Measurements from ENCODE around the gene FBRSL1. TPM values are rescaled to one million over a fixed set of nuclear protein-coding genes. Genes with fewer than 3 reads are reported as not detected.
A peak's percentile ranks its signal among the peaks of the same experiment; 100 is the strongest.

The FBRSL1 gene
- total RNA-seq, 1 donor from 2014 or later = 75.8 TPM

DNA sequence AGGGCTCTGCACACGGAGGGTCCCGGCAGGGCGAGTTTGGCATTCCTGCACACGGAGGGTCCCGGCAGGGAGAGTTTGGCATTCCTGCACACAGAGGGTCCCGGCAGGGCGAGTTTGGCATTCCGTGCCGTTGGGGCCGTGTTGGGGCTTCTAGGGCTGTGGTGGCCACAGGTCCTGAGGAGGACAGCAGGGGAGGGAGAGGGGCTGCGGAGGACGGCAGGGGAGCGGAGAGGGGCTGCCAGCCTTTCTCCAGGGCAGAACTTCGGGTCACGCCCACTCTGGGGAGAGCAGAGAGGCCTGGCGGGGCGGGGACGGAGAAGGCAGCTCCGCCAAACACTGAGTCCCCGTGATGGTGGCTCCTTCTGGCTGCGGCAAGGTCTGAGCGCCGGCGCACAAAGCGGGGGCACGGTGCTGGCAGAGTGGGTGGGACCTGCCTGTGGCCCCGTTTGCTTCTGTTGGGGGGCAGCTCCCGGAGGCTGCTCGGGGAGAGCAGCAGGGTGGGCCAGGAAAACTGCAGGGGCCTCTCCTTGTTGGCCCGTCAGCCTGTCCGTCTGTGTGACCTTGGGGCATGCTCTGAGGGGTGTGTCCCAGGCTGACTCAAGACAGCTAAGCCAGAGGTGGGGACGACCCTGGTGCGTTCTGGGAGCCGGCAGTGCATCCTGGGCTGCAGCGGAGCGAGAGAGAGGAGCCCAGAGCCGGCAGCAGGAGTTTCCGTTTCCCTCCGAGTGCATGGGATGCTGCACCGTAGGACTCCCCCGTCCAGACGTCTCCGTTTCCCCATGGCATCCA is 60.3 kb downstream of the FBRSL1 start:
- no peak for DNase-seq (ENCODE audit: low spot score)
- Mint-ChIP-seq H3K4me3 (no peak overlapping the region), H3K27ac (no peak overlapping the region), H3K27me3 (ENCODE audit: insufficient read depth) (no peaks in the 10 kb centered on the region), H3K9me3 (no peaks in the 10 kb centered on the region), H3K36me3 (ENCODE audit: low read depth) (no peaks in the 10 kb centered on the region), H3K4me1 (ENCODE audit: low read depth) (no peaks in the 10 kb centered on the region)
- intact Hi-C loops (cut with micrococcal nuclease) = no loop called here

- no peaks in the 10 kb centered on the region for H3K9me3 Mint-ChIP-seq
- H3K27me3 Mint-ChIP-seq (ENCODE audit: insufficient read depth) = no peaks in the 10 kb centered on the region
- no peak overlapping the region for H3K4me3 Mint-ChIP-seq
- intact Hi-C loops (cut with micrococcal nuclease) = no loop called here
- no peaks in the 10 kb centered on the region for H3K36me3 Mint-ChIP-seq (ENCODE audit: low read depth)
- no peak overlapping the region for H3K27ac Mint-ChIP-seq
- DNase-seq (ENCODE audit: low spot score) = no peak
- no peaks in the 10 kb centered on the region for H3K4me1 Mint-ChIP-seq (ENCODE audit: low read depth)
These were observed 61.1 kb downstream of the FBRSL1 start for GRCh38 chr12:132550830-132551640.

DNA sequence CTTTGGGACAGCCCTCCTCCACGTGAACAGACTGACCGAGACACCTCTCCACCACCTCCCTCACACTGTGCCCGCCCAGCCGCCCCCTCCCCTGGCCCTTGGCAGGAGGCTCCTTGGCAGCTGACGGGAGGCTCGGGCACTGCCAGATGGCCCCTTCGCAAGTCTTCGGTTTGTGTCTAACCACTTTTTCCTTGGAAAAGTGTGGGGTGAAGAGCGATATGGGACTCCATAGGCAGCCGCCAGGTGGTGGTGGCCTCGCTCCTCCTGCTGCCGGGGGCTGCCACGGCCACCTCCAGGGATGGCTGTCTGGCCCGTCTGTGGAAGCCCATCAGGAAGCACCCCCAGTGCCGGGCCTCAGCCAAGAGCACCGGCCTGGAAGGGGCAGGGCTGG is 61.7 kb downstream of the FBRSL1 start:
- no peaks in the 10 kb centered on the region for H3K4me1 Mint-ChIP-seq (ENCODE audit: low read depth)
- H3K27me3 Mint-ChIP-seq (ENCODE audit: insufficient read depth) = no peaks in the 10 kb centered on the region
- intact Hi-C loops (cut with micrococcal nuclease) = no loop called here
- no peak overlapping the region for H3K4me3 Mint-ChIP-seq
- no peak overlapping the region for H3K27ac Mint-ChIP-seq
- no peaks in the 10 kb centered on the region for H3K36me3 Mint-ChIP-seq (ENCODE audit: low read depth)
- DNase-seq (ENCODE audit: low spot score) = no peak
- H3K9me3 Mint-ChIP-seq = no peaks in the 10 kb centered on the region

DNA sequence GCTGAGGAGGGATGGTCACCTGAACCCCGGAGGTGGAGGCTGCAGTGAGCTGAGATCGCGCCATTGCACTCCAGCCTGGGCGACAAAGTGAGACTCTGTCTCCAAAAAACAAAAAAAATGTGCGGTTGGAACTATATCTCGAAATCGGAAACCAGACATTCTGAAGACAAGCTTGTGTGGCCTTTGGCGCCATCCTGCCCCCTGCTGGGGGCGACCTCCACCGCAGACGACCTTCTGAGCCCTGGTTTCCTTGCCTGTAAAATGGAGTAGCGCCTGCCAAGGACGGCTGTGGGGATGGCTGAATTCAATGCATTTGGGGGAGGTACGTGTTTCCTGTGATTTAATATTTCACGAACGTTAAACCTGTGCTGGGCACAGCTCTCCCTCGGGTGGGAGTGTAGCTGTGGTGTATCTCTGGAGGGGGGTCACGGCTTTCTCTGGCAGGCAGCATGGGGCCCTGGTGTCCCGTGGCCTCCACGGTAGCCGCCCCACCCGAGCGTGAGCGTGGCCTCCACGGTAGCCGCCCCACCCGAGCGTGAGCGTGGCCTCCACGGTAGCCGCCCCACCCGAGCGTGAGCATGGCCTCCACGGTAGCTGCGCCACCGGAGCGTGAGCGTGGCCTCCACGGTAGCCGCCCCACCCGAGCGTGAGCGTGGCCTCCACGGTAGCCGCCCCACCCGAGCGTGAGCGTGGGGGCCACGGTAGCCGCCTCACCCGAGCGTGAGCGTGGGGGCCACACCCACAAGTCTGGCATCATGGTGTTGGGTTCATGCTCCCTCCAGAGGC is 65.1 kb downstream of the FBRSL1 start:
- intact Hi-C loops (cut with micrococcal nuclease) = no loop called here
- Mint-ChIP-seq H3K36me3 (ENCODE audit: low read depth) (no peaks in the 10 kb centered on the region), H3K27ac (no peak overlapping the region), H3K27me3 (ENCODE audit: insufficient read depth) (peaks cover 5% of the 10 kb centered on the region), H3K4me3 (no peak overlapping the region), H3K4me1 (ENCODE audit: low read depth) (peaks cover 8% of the 10 kb centered on the region), H3K9me3 (no peaks in the 10 kb centered on the region)
- no peak for DNase-seq (ENCODE audit: low spot score)

DNA sequence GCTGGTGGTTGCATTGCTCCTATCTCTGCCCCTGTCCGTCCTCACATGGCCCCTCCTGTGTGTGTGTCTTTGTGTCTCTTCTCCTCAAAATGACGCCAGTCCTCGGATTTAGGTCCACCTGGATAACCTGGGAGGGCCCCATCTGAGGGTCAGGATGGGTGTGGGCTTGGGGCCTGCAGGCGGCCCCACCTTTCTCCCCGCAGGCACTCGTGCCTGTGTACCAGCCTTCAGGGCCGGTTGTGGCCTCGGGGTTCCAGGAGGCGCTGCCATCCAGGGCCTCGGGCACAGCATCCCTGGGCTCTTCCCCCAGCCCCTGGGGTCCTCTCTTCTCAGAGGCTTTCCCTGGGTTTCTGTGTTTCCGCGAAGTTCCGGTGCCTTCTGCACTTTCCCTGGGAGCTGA is 65.7 kb downstream of the FBRSL1 start:
- H3K27me3 Mint-ChIP-seq (ENCODE audit: insufficient read depth) = peaks cover 5% of the 10 kb centered on the region
- H3K4me3 Mint-ChIP-seq = no peak overlapping the region
- H3K27ac Mint-ChIP-seq = peak overlapping the region; percentile 48
- no peaks in the 10 kb centered on the region for H3K36me3 Mint-ChIP-seq (ENCODE audit: low read depth)
- no peak for DNase-seq (ENCODE audit: low spot score)
- no peaks in the 10 kb centered on the region for H3K9me3 Mint-ChIP-seq
- peaks cover 8% of the 10 kb centered on the region for H3K4me1 Mint-ChIP-seq (ENCODE audit: low read depth)
- intact Hi-C loops (cut with micrococcal nuclease) = no loop called here

- DNase-seq (ENCODE audit: low spot score) = no peak
- intact Hi-C loops (cut with micrococcal nuclease) = no loop called here
- Mint-ChIP-seq H3K27me3 (ENCODE audit: insufficient read depth) (peaks cover 5% of the 10 kb centered on the region), H3K4me1 (ENCODE audit: low read depth) (peaks cover 8% of the 10 kb centered on the region), H3K36me3 (ENCODE audit: low read depth) (no peaks in the 10 kb centered on the region), H3K4me3 (no peak overlapping the region), H3K27ac (no peak overlapping the region), H3K9me3 (no peaks in the 10 kb centered on the region)
These were observed 66.3 kb downstream of the FBRSL1 start for GRCh38 chr12:132556216-132556615.

- Mint-ChIP-seq H3K27ac (no peak overlapping the region), H3K9me3 (no peaks in the 10 kb centered on the region), H3K36me3 (ENCODE audit: low read depth) (no peaks in the 10 kb centered on the region), H3K27me3 (ENCODE audit: insufficient read depth) (peaks cover 5% of the 10 kb centered on the region), H3K4me1 (ENCODE audit: low read depth) (peaks cover 8% of the 10 kb centered on the region), H3K4me3 (no peak overlapping the region)
- intact Hi-C loops (cut with micrococcal nuclease) = no loop called here
- no peak for DNase-seq (ENCODE audit: low spot score)
These were observed 66.8 kb downstream of the FBRSL1 start for GRCh38 chr12:132556801-132557200.

DNA sequence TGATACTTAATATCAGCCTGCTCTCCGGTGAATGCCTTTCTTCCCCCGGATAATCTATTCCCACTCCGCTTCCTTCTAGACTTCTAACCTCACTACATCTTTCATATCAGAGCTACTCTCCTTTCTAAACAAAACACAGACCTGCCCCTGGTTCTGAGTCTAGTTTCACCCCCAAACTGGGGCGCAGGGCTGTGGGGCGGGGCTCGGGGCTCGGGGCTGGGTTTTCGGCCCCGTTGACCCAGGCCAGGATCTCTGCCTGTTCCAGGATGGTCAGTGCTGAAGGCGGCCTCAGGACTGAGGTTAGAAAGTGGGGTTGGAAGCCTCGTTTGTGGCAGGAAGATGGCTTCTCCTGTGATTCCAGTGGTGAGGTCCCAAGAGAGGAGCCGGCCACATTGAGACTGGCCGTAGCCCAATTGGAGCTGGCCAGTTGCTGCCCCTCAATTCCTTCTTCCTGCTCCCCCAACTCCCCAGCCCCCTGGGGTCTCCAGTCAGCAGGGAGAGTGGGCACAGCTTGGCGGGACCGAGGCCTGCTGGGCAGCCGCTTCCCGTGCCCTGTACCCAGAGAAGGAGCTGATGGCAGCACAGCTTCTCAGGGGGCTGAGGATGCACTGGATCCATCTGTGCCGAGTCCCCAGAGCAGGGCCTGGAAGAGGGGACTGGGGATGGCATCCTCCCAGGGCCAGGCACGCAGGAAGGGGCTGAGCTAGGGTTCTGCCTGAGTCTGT is 67.5 kb downstream of the FBRSL1 start:
- Mint-ChIP-seq H3K9me3 (no peaks in the 10 kb centered on the region), H3K4me1 (ENCODE audit: low read depth) (peaks cover 8% of the 10 kb centered on the region), H3K27me3 (ENCODE audit: insufficient read depth) (peaks cover 5% of the 10 kb centered on the region), H3K36me3 (ENCODE audit: low read depth) (no peaks in the 10 kb centered on the region), H3K27ac (no peak overlapping the region), H3K4me3 (no peak overlapping the region)
- no peak for DNase-seq (ENCODE audit: low spot score)
- intact Hi-C loops (cut with micrococcal nuclease) = no loop called here

DNA sequence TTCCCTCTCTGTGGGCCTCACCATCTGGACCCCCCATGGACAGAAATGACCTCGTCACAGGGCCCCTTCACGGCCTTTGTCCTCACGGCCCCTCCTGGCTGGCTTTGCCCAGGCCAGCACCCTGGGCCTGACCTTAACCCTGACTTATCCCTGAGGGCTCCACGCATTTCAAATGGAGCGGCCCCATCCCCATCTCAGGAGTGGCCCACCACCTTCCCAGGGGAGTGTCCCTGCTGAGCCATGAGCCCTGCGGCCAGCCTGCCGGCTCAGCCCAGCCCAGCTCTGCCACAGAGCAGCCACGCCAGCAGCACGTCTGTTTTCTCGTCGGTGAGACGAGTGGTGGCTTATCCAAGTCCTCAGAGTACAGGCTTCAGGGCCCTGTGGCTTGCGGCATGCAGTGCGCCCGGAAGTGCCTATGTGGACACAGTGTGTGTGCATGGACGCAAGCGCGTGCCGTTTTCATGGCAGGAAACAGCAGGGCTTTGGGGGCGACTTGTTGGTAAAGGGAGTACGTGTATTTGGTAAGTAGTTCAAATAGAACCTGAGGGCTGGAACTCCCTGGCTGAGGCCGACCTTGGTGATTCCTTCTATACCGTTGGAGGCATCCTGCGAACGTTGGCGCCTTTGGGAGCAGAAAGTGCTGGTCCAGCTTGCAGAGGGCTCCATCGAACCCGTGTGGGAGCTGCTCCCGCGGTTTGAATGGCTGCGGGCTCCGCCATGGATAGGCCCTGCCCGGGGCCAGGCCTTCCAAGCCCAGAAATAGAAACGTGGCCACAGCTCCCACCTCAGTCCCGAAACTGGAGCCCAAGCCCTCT is 68.3 kb downstream of the FBRSL1 start:
- DNase-seq (ENCODE audit: low spot score) = no peak

DNA sequence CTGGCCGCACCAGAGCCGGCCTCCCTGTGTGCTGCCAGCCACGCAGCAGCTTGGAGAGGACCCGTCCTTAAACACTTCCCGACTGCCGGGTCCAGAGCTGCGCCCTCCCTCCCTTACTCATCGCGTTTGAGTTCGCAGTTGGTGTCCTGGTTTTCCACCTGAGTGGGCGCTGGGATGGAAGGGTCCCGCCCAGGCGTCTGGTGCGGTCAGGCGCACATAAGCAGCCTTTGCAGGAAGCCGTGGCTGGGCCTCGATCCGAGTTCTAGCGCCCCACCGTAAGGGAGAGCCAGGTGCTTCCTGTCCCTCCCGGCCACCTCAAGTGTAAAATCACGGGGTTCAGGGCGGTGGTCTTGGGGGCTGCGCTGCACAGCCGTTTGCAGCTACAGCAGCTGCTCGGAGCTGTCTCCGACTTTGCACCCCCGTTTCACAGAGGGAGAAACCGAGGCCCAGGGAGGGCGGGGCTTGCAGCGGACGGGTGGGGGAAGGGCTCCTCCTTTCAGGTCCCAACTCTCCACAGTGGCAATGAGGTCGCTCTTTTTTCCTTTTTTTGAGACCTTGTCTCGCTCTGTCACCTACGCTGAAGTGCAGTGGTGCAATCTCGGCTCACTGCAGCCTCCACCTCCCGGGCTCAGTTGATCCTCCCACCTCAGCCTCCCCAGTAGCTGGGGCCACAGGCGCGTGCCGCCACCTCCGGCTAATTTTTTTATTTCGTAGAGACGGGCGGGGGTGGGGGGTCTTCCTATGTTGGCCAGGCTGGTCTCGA is 69.1 kb downstream of the FBRSL1 start:
- intact Hi-C loops (cut with micrococcal nuclease) = no loop called here
- Mint-ChIP-seq H3K27ac (no peak overlapping the region), H3K27me3 (ENCODE audit: insufficient read depth) (peaks cover 5% of the 10 kb centered on the region), H3K9me3 (no peaks in the 10 kb centered on the region), H3K4me1 (ENCODE audit: low read depth) (peaks cover 8% of the 10 kb centered on the region), H3K36me3 (ENCODE audit: low read depth) (no peaks in the 10 kb centered on the region), H3K4me3 (peak overlapping the region; percentile 77)
- DNase-seq (ENCODE audit: low spot score) = no peak

More for the DNA sequence above, 68.3 kb downstream of the FBRSL1 start:
- peaks cover 8% of the 10 kb centered on the region for H3K4me1 Mint-ChIP-seq (ENCODE audit: low read depth)
- peak overlapping the region; percentile 30 for H3K4me3 Mint-ChIP-seq
- H3K9me3 Mint-ChIP-seq = no peaks in the 10 kb centered on the region
- intact Hi-C loops (cut with micrococcal nuclease) = no loop called here
- H3K27ac Mint-ChIP-seq = no peak overlapping the region
- H3K36me3 Mint-ChIP-seq (ENCODE audit: low read depth) = no peaks in the 10 kb centered on the region
- H3K27me3 Mint-ChIP-seq (ENCODE audit: insufficient read depth) = peaks cover 5% of the 10 kb centered on the region

GRCh38 chr12:132559652-132560363 is 69.9 kb downstream of the FBRSL1 start:
- Mint-ChIP-seq H3K9me3 (no peaks in the 10 kb centered on the region), H3K4me1 (ENCODE audit: low read depth) (peaks cover 8% of the 10 kb centered on the region), H3K36me3 (ENCODE audit: low read depth) (no peaks in the 10 kb centered on the region), H3K4me3 (peak overlapping the region; percentile 77), H3K27ac (no peak overlapping the region), H3K27me3 (ENCODE audit: insufficient read depth) (peaks cover 5% of the 10 kb centered on the region)
- intact Hi-C loops (cut with micrococcal nuclease) = no loop called here
- peak; percentile 47 for DNase-seq (ENCODE audit: low spot score)
